PC-9 (cell line): Measurements from ENCODE around the gene CD37. TPM values are rescaled to one million over a fixed set of nuclear protein-coding genes. Genes with fewer than 3 reads are reported as not detected.
"Not testable (repeated sequence)": the region's sequence is repeated elsewhere in the genome, so short reads cannot be mapped to it uniquely, and the experiment has no call there.

Experiments used
- BruUV-seq: library from RNA; stranded (reverse); fragments of 400-500 nt; replicated peaks from 2 replicates; lab custom pipeline; 2021; lab: Mats Ljungman, UMichigan
- CTCF ChIA-PET: fragments of 300-600 bp; sonication (Branson Sonifier 250); formaldehyde crosslinking; loops from one replicate; lab custom pipeline; 2022; ENCODE audit warnings: antibody characterized with exemption; lab: Charles Lee
- POLR2A ChIA-PET: fragments of 300-600 bp; sonication (Branson Sonifier 250); formaldehyde crosslinking; loops from one replicate; lab custom pipeline; 2022; ENCODE audit warnings: antibody characterized with exemption; ENCODE audit not compliant: unreplicated experiment; lab: Charles Lee
- DNase-seq, 2 experiments: peaks; one replicate each; pipeline versions ENCODE4 v3.0.0 to v3.0.0-alpha.2; 2015 to 2022; ENCODE audit warnings: mixed read lengths in 1 of 2
- H2AFZ ChIP-seq: fragments of 200-600 bp; sonication (generic); 2 replicates; pipeline ENCODE4 v1.8.1; 2017; ENCODE audit warnings: antibody characterized with exemption
- H3F3A ChIP-seq: fragments of 200-600 bp; sonication (generic); 2 replicates; pipeline ENCODE4 v1.8.1; 2017; ENCODE audit warnings: antibody characterized with exemption, mild to moderate bottlenecking, low read depth; ENCODE audit not compliant: insufficient read depth
- H3K27ac ChIP-seq: fragments of 200-600 bp; sonication (generic); 2 replicates; pipeline ENCODE4 v1.6.1; 2016; ENCODE audit warnings: mixed run types
- H3K27me3 ChIP-seq: fragments of 200-600 bp; sonication (generic); 2 replicates; pipeline ENCODE4 v1.6.1; 2016; ENCODE audit warnings: low read depth, mixed run types; ENCODE audit not compliant: insufficient read depth
- H3K36me3 ChIP-seq: fragments of 200-600 bp; sonication (generic); 2 replicates; pipeline ENCODE4 v1.6.1; 2016; ENCODE audit warnings: low read depth, mixed run types
- H3K4me1 ChIP-seq: fragments of 200-600 bp; sonication (generic); replicated peaks from 2 replicates; pipeline ENCODE4 v1.6.1; 2016; ENCODE audit warnings: mixed run types; ENCODE audit not compliant: insufficient read depth
- H3K4me2 ChIP-seq: fragments of 200-600 bp; sonication (generic); 2 replicates; pipeline ENCODE4 v1.6.1; 2017; ENCODE audit warnings: mixed run types
- H3K4me3 ChIP-seq: fragments of 200-600 bp; sonication (generic); 2 replicates; pipeline ENCODE4 v1.6.1; 2016; ENCODE audit warnings: mixed run types
- H3K79me2 ChIP-seq: fragments of 200-600 bp; sonication (generic); 2 replicates; pipeline ENCODE4 v1.6.1; 2017; ENCODE audit warnings: low read depth, mixed run types
- H3K9me2 ChIP-seq: fragments of 200-600 bp; sonication (generic); 2 replicates; pipeline ENCODE4 v1.8.1; 2017; ENCODE audit warnings: mild to moderate bottlenecking; ENCODE audit not compliant: insufficient read depth
- H3K9me3 ChIP-seq: fragments of 200-600 bp; sonication (generic); 2 replicates; pipeline ENCODE4 v1.8.1; 2016; ENCODE audit warnings: low read depth; ENCODE audit not compliant: insufficient read depth
- H4K20me1 ChIP-seq: fragments of 200-600 bp; sonication (generic); 2 replicates; pipeline ENCODE4 v1.8.1; 2017; ENCODE audit not compliant: insufficient read depth
- CTCF ChIP-seq: fragments of 200-600 bp; sonication (generic); conservative IDR thresholded peaks from 2 replicates; pipeline ENCODE4 v1.6.1; 2017; ENCODE audit warnings: mixed run types, antibody characterized with exemption, mild to moderate bottlenecking, moderate library complexity
- EZH2 ChIP-seq: fragments of 200-600 bp; sonication (generic); IDR thresholded peaks from 2 replicates; pipeline ENCODE4 v1.8.0; 2017; ENCODE audit warnings: antibody characterized with exemption, low read depth
- intact Hi-C: fragments of 100-400 bp; cut with micrococcal nuclease; formaldehyde crosslinking; loops from one replicate; pipeline ENCODE4 v1.10.0; 2022; ENCODE audit not compliant: unreplicated experiment
- total RNA-seq: library from RNA; stranded (reverse); gene quantifications from 2 replicates; pipeline ENCODE4 v1.2.3, GENCODE V29; 2021

CD37 gene
- total RNA-seq, 1 experiment from 2014 or later, result not detected

- Histone ChIP-seq H3K27ac (no peak overlapping the region), H3K9me2 (no peaks in the 10 kb centered on the region), H2AFZ (no peak overlapping the region), H3K4me1 (no peaks in the 10 kb centered on the region), H3F3A (no peaks in the 10 kb centered on the region), H3K27me3 (peaks cover 73% of the 10 kb centered on the region), H3K4me3 (no peak overlapping the region), H3K36me3 (no peaks in the 10 kb centered on the region), H4K20me1 (no peaks in the 10 kb centered on the region), H3K4me2 (no peak overlapping the region), H3K9me3 (peaks cover 7% of the 10 kb centered on the region; the same call in 1 of the 2 replicates), H3K79me2 (no peaks in the 10 kb centered on the region)
- CTCF ChIA-PET, result interaction anchor here (0.5 to 0.7 kb wide), 4 partner anchors 39 to 308 kb away, joined by 3 to 6 read pairs (median 4); partner anchors contain the start of genes GYS1, RUVBL2 and TEAD2
- no TSS peak for BruUV-seq
- TF ChIP-seq EZH2 (no peak), CTCF (peak; percentile 94)
- POLR2A ChIA-PET, result no interaction called here
- peak in 1 of 2 experiments; percentile 61 for DNase-seq
- intact Hi-C loops, result no loop called here
These were observed 33.9 kb upstream of the CD37 start for GRCh38 chr19:49301165-49301865.

- CTCF ChIA-PET, result interaction anchor here (0.5 kb wide), 1 partner anchor 38 kb away, joined by 6 read pairs; no protein-coding TSS in a partner anchor
- no peak for TF ChIP-seq CTCF
- TF ChIP-seq EZH2, result no peak
- Histone ChIP-seq H3K27ac (no peak overlapping the region), H3K9me2 (no peaks in the 10 kb centered on the region), H3K4me1 (no peaks in the 10 kb centered on the region), H3F3A (no peaks in the 10 kb centered on the region), H3K4me3 (no peak overlapping the region), H3K36me3 (no peaks in the 10 kb centered on the region), H3K27me3 (peaks cover 68% of the 10 kb centered on the region), H4K20me1 (no peaks in the 10 kb centered on the region), H2AFZ (no peak overlapping the region), H3K79me2 (no peaks in the 10 kb centered on the region), H3K9me3 (peaks cover 7% of the 10 kb centered on the region; the same call in 1 of the 2 replicates), H3K4me2 (no peak overlapping the region)
- intact Hi-C loops, result no loop called here
- DNase-seq, result no peak
- POLR2A ChIA-PET, result no interaction called here
- BruUV-seq, result no TSS peak
These were observed 33.3 kb upstream of the CD37 start for GRCh38 chr19:49301866-49302252.

GRCh38 chr19:49306734-49307133 is 28.5 kb upstream of the CD37 start:
- H3K36me3 ChIP-seq, H3K4me3 ChIP-seq, H3K4me1 ChIP-seq, H3K4me2 ChIP-seq, H2AFZ ChIP-seq, H4K20me1 ChIP-seq, H3F3A ChIP-seq, H3K9me3 ChIP-seq, H3K9me2 ChIP-seq, DNase-seq, H3K79me2 ChIP-seq, intact Hi-C loops, H3K27ac ChIP-seq, POLR2A ChIA-PET, BruUV-seq: not testable (repeated sequence)
- H3K27me3 ChIP-seq, result peaks cover 64% of the 10 kb centered on the region
- CTCF ChIA-PET, result interaction anchor here (0.5 kb wide), 1 partner anchor 756 kb away, joined by 4 read pairs; no protein-coding TSS in a partner anchor
